Mesothelial cell of epicardium (in vitro differentiated cells): ENCODE data around the gene FOXJ3. TPM values are rescaled to one million over a fixed set of nuclear protein-coding genes. Genes with fewer than 3 reads are reported as not detected.

ENCODE experiments used
- DNase-seq, 2 experiments: peaks; one replicate each; pipeline ENCODE4 v3.0.0; 2021; ENCODE audit warnings: low spot score in 2 of 2; ENCODE audit not compliant: unreplicated experiment in 2 of 2
- H3K27ac Mint-ChIP-seq: 2 replicates; pipeline ENCODE4 v1.8.0; 2021; ENCODE audit warnings: mixed read lengths
- H3K27me3 Mint-ChIP-seq: 2 replicates; pipeline ENCODE4 v1.8.0; 2021; ENCODE audit warnings: low read depth, mixed read lengths
- H3K36me3 Mint-ChIP-seq: 2 replicates; pipeline ENCODE4 v1.8.0; 2021; ENCODE audit warnings: mixed read lengths
- H3K4me1 Mint-ChIP-seq: 2 replicates; pipeline ENCODE4 v1.8.0; 2021; ENCODE audit warnings: mixed read lengths
- H3K4me3 Mint-ChIP-seq: 2 replicates; pipeline ENCODE4 v1.8.0; 2021; ENCODE audit warnings: mild to moderate bottlenecking, moderate library complexity, mixed read lengths
- H3K9me3 Mint-ChIP-seq: 2 replicates; pipeline ENCODE4 v1.8.0; 2021; ENCODE audit warnings: mixed read lengths
- total RNA-seq: library from RNA; stranded (reverse); gene quantifications from 3 replicates; pipeline ENCODE4 v1.2.1, GENCODE V29; 2021
- TF ChIP-seq, protein P1 (sequence below): fragments of 200-600 bp; sonication (generic); IDR thresholded peaks from one replicate; pipeline ENCODE4 v1.5.0; 2021; ENCODE audit warnings: antibody characterized with exemption; ENCODE audit not compliant: unreplicated experiment

FOXJ3 gene
- total RNA-seq, 1 donor from 2014 or later, result 79.7 TPM

GRCh38 chr1:42141978-42142377 is 193.1 kb downstream of the FOXJ3 start:
- H3K4me1 Mint-ChIP-seq, result no peaks in the 10 kb centered on the region
- H3K36me3 Mint-ChIP-seq, result no peaks in the 10 kb centered on the region
- DNase-seq, result no peak
- H3K9me3 Mint-ChIP-seq, result peaks cover 4% of the 10 kb centered on the region
- TF ChIP-seq, protein P1, sequence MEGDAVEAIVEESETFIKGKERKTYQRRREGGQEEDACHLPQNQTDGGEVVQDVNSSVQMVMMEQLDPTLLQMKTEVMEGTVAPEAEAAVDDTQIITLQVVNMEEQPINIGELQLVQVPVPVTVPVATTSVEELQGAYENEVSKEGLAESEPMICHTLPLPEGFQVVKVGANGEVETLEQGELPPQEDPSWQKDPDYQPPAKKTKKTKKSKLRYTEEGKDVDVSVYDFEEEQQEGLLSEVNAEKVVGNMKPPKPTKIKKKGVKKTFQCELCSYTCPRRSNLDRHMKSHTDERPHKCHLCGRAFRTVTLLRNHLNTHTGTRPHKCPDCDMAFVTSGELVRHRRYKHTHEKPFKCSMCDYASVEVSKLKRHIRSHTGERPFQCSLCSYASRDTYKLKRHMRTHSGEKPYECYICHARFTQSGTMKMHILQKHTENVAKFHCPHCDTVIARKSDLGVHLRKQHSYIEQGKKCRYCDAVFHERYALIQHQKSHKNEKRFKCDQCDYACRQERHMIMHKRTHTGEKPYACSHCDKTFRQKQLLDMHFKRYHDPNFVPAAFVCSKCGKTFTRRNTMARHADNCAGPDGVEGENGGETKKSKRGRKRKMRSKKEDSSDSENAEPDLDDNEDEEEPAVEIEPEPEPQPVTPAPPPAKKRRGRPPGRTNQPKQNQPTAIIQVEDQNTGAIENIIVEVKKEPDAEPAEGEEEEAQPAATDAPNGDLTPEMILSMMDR, result no peak
- H3K27ac Mint-ChIP-seq, result no peak overlapping the region
- peaks cover 29% of the 10 kb centered on the region for H3K27me3 Mint-ChIP-seq
- H3K4me3 Mint-ChIP-seq, result no peak overlapping the region

DNA sequence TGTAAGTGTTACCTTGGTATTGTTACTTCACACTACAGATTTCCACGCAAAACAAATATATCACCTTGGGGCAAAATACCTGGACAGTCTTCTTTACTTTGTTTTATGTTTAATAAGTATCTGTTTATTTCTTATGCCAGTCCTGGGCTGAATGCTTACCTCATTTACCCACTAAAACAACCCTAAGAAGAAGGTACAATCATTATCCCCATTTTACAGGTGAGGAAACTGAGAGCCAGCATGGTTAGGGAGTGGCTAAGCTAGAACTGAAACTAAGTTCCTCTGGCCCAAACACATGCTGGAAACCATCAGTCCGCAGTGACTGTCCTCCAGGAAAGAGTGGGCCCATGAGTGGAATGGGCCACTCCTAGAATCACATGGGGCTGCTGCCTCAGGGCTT is 194.8 kb downstream of the FOXJ3 start:
- Mint-ChIP-seq H3K4me1 (no peaks in the 10 kb centered on the region), H3K36me3 (no peaks in the 10 kb centered on the region), H3K27ac (no peak overlapping the region), H3K27me3 (peaks cover 40% of the 10 kb centered on the region), H3K9me3 (peaks cover 4% of the 10 kb centered on the region), H3K4me3 (no peak overlapping the region)
- no peak for DNase-seq
- TF ChIP-seq, protein P1, result no peak

- TF ChIP-seq, protein P1, result no peak
- no peak for DNase-seq
- Mint-ChIP-seq H3K9me3 (peaks cover 4% of the 10 kb centered on the region), H3K36me3 (no peaks in the 10 kb centered on the region), H3K27ac (no peak overlapping the region), H3K4me1 (no peaks in the 10 kb centered on the region), H3K4me3 (no peak overlapping the region), H3K27me3 (peaks cover 43% of the 10 kb centered on the region)
Measured at GRCh38 chr1:42139444-42139843, 195.6 kb downstream of the FOXJ3 start.

GRCh38 chr1:42138586-42138985 is 196.4 kb downstream of the FOXJ3 start:
- Mint-ChIP-seq H3K9me3 (peaks cover 4% of the 10 kb centered on the region), H3K4me3 (no peak overlapping the region), H3K4me1 (no peaks in the 10 kb centered on the region), H3K27ac (no peak overlapping the region), H3K27me3 (peaks cover 41% of the 10 kb centered on the region), H3K36me3 (no peaks in the 10 kb centered on the region)
- TF ChIP-seq, protein P1, result no peak
- DNase-seq, result no peak

DNA sequence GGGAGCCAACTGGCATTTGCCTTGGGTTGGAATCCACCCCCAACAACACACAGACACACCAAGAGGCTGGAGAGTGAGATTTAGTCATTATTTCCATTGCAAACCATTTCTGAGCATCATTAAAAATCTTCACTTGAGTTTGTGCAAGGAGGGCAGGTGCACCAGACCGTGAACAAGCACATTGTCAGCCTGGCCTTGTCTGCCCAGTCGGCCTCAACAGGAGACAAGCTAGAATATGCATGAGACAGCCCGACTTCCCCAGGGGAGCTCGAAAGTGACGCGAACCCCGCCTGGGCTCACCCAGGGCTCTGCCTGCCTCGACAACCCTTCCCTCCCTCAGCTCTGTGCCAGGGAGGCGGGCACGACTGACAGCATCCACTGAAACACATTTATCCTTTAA is 197.3 kb downstream of the FOXJ3 start:
- H3K4me1 Mint-ChIP-seq, result no peaks in the 10 kb centered on the region
- DNase-seq, result no peak
- H3K36me3 Mint-ChIP-seq, result no peaks in the 10 kb centered on the region
- H3K27me3 Mint-ChIP-seq, result peaks cover 35% of the 10 kb centered on the region
- TF ChIP-seq, protein P1, result no peak
- peaks cover 4% of the 10 kb centered on the region for H3K9me3 Mint-ChIP-seq
- no peak overlapping the region for H3K4me3 Mint-ChIP-seq
- H3K27ac Mint-ChIP-seq, result no peak overlapping the region

GRCh38 chr1:42136466-42136865 is 198.6 kb downstream of the FOXJ3 start:
- no peaks in the 10 kb centered on the region for H3K4me1 Mint-ChIP-seq
- H3K36me3 Mint-ChIP-seq, result no peaks in the 10 kb centered on the region
- no peak overlapping the region for H3K27ac Mint-ChIP-seq

More at GRCh38 chr1:42136466-42136865, 198.6 kb downstream of the FOXJ3 start:
- peaks cover 4% of the 10 kb centered on the region for H3K9me3 Mint-ChIP-seq
- H3K27me3 Mint-ChIP-seq, result peaks cover 26% of the 10 kb centered on the region
- no peak for DNase-seq
- H3K4me3 Mint-ChIP-seq, result no peak overlapping the region
- TF ChIP-seq, protein P1, result no peak
